Smooth muscle cell (in vitro differentiated cells): ENCODE measurements around the gene FBXW10. TPM values are rescaled to one million over a fixed set of nuclear protein-coding genes. Genes with fewer than 3 reads are reported as not detected.
"Not testable (repeated sequence)": the region's sequence is repeated elsewhere in the genome, so short reads cannot be mapped to it uniquely, and the experiment has no call there.

Source experiments
- DNase-seq: peaks from one replicate; lab custom pipeline; 2025; ENCODE audit not compliant: unreplicated experiment; lab: John Stamatoyannopoulos, UW
- H2AFZ ChIP-seq: fragments of 200-600 bp; sonication (generic); 2 replicates; pipeline ENCODE4 v1.6.0; 2016; ENCODE audit warnings: antibody characterized with exemption, low read depth, mild to moderate bottlenecking
- H3F3A ChIP-seq: fragments of 200-600 bp; sonication (generic); 2 replicates; pipeline ENCODE4 v1.6.0; 2017; ENCODE audit warnings: antibody characterized with exemption, low read depth
- H3K27ac ChIP-seq: fragments of 200-600 bp; sonication (generic); 2 replicates; pipeline ENCODE4 v1.5.1; 2016; ENCODE audit warnings: low read depth, mild to moderate bottlenecking
- H3K27me3 ChIP-seq: fragments of 200-600 bp; sonication (generic); 2 replicates; pipeline ENCODE4 v1.6.1; 2016; ENCODE audit warnings: low read depth, mild to moderate bottlenecking
- H3K36me3 ChIP-seq: fragments of 200-600 bp; sonication (generic); 2 replicates; pipeline ENCODE4 v1.5.1; 2016; ENCODE audit warnings: low read depth
- H3K4me1 ChIP-seq: fragments of 200-600 bp; sonication (generic); 2 replicates; pipeline ENCODE4 v1.5.1; 2016; ENCODE audit warnings: low read depth
- H3K4me2 ChIP-seq: fragments of 200-600 bp; sonication (generic); 2 replicates; pipeline ENCODE4 v1.6.0; 2016; ENCODE audit warnings: mild to moderate bottlenecking
- H3K4me3 ChIP-seq: fragments of 200-600 bp; sonication (generic); 2 replicates; pipeline ENCODE4 v1.5.1; 2016; ENCODE audit warnings: mild to moderate bottlenecking
- H3K79me2 ChIP-seq: fragments of 200-600 bp; sonication (generic); 2 replicates; pipeline ENCODE4 v1.6.0; 2016; ENCODE audit warnings: low read depth, mild to moderate bottlenecking
- H3K9ac ChIP-seq: fragments of 200-600 bp; sonication (generic); 2 replicates; pipeline ENCODE4 v1.6.0; 2016; ENCODE audit warnings: low read depth
- H3K9me3 ChIP-seq: fragments of 200-600 bp; sonication (generic); replicated peaks from 2 replicates; pipeline ENCODE4 v1.5.1; 2016; ENCODE audit warnings: low read depth
- H4K20me1 ChIP-seq: fragments of 200-600 bp; sonication (generic); 2 replicates; pipeline ENCODE4 v1.6.0; 2016; ENCODE audit warnings: low read depth
- WGBS: methylation state at CpG from one replicate; pipeline ENCODE4 v1.1.7; 2016; ENCODE audit warnings: low lambda C conversion rate; 5-methylcytosine and 5-hydroxymethylcytosine counted together
- polyA plus RNA-seq: library from polyadenylated mRNA; unstranded; fragments of >200 nt; fragmentation: Nextera tagmentation; extraction: Ambion mirVana; gene quantifications from 2 replicates; pipeline ENCODE4 v1.2.1, GENCODE V29; 2016
- total RNA-seq: library from RNA; depleted of rRNA; stranded (reverse); fragments of >200 nt; gene quantifications from 2 replicates; pipeline ENCODE4 v1.2.3, GENCODE V29; 2014
- TF ChIP-seq, protein P1 (sequence below): fragments of 200-600 bp; sonication (generic); IDR thresholded peaks from 2 replicates; pipeline ENCODE4 v1.5.1; 2017; ENCODE audit warnings: borderline replicate concordance, mild to moderate bottlenecking, antibody characterized with exemption; ENCODE audit not compliant: insufficient read depth, poor library complexity, severe bottlenecking

FBXW10 gene
- total and polyA plus RNA-seq, 2 experiments from 2014 or later, result 0.04 TPM; not detected in 1

DNA sequence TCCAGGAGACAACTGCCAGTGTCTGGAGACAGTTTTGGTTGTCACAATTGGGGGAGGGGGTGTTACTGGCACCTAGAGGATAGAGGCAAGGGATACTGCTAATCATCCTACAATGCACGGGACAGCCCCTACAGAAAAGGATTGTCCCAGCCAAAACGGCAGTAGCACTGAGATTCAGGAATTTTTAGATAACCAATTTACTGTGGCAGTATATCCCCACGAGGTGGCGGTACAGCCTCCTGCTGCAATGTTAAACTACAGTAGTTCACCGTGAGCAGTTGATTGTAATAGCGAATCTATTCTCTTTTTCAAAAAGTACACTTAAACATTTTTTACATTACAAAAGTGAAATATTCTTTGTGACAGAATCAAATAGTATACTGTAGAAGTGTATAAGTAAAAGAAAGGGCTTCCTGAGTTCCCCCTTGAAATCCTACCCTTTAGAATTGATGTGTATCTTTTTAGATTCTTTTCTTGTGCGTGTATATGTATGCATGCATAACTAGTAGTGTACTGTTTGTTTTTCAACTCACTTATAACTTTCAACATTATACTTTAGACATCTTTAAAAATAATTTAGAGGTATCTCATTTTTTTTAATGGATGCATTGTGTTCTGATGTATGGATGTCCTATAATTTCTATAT is 31.4 kb upstream of the FBXW10 start:
- H3K9me3 ChIP-seq, H3K27ac ChIP-seq, H3K4me3 ChIP-seq, H3K4me1 ChIP-seq, H3K79me2 ChIP-seq, H4K20me1 ChIP-seq, DNase-seq, H3K9ac ChIP-seq, H3K4me2 ChIP-seq, H3F3A ChIP-seq, H3K36me3 ChIP-seq, H3K27me3 ChIP-seq, H2AFZ ChIP-seq: not testable (repeated sequence)
- TF ChIP-seq, protein P1, sequence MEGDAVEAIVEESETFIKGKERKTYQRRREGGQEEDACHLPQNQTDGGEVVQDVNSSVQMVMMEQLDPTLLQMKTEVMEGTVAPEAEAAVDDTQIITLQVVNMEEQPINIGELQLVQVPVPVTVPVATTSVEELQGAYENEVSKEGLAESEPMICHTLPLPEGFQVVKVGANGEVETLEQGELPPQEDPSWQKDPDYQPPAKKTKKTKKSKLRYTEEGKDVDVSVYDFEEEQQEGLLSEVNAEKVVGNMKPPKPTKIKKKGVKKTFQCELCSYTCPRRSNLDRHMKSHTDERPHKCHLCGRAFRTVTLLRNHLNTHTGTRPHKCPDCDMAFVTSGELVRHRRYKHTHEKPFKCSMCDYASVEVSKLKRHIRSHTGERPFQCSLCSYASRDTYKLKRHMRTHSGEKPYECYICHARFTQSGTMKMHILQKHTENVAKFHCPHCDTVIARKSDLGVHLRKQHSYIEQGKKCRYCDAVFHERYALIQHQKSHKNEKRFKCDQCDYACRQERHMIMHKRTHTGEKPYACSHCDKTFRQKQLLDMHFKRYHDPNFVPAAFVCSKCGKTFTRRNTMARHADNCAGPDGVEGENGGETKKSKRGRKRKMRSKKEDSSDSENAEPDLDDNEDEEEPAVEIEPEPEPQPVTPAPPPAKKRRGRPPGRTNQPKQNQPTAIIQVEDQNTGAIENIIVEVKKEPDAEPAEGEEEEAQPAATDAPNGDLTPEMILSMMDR, result peak; percentile 47
- 24% methylated on average over 7 of the region's 7 CpGs for WGBS

DNA sequence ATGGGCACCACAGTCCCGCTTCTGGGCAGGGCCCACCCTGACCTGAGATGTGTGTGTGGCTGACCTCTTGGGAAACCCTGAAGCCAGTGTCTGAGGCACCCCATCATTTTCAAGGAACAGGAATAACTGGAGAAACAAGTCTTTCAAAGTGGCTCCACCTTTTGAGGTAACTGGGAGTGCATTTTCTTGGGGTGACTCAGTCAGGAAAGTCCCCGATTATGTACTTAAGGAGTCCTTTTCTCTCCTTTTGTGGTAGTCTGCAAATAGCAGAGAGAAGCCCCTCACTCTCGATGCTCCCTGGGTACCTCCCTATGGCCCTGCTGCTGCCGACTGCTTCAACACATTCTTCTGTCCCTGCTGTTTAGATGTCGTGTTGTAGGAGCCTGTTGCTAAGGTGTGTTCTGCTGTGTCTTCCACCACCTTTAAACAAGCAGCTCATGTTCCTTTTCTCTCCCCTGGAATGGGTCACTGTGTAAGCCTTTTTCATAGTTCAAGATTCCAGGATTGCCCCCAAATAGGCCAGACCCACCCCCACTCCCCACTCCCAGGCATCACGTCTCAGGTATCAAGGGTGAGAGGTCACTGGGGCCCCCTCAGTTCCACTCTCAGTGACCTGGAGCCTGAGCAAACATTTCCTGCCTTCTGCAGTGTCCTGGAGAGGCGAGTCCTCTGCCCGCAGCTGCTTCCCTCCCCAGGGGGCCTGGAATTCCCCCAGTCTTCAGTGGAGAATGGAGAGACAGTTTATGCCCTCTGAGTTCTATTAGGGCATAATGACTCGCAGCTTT is 25.0 kb upstream of the FBXW10 start:
- 36% methylated on average over 7 of the region's 9 CpGs for WGBS
- not testable (repeated sequence) for H3K4me1 ChIP-seq, H3K27me3 ChIP-seq, H3F3A ChIP-seq, H3K79me2 ChIP-seq, H3K9me3 ChIP-seq, H3K36me3 ChIP-seq, DNase-seq, H4K20me1 ChIP-seq, H3K4me3 ChIP-seq
- Histone ChIP-seq H3K27ac (peak overlapping the region; percentile 90), H3K4me2 (peak overlapping the region; percentile 18), H2AFZ (peak overlapping the region; percentile 18), H3K9ac (peak overlapping the region; percentile 51)

DNA sequence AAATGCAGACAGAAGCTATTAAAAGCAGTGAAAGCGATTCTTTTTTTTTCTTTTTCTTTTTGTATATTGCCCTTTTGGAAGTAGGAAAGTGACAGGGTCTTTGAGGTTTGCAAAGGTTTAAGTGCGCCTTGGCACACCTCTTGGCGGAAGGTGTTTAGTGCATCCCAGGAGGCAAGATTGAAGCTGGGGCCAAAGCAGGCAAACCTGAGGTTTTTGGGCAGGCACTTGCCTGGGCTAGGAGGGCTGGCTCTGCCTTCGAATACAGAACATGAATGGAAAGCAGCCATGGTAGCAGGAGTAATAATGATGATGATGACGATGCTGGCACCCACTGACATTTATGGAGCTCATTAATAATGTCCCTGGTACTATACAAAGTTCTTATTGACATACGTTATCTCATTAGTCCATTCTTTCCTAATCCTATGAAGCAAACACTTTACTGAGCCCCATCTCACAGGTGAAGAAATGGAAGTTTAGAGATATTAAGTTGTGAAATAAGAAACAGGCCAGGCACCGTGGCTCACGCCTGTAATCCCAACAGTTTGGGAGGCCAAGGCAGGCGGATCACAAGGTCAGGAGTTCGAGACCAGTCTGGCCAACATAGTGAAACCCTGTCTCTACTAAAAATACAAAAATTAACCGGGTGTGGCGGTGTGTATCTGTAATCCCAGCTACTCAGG is 24.3 kb upstream of the FBXW10 start:
- 83% methylated on average over 12 of the region's 12 CpGs for WGBS
- peak overlapping the region; percentile 90 for H3K27ac ChIP-seq
- not testable (repeated sequence) for H4K20me1 ChIP-seq

DNA sequence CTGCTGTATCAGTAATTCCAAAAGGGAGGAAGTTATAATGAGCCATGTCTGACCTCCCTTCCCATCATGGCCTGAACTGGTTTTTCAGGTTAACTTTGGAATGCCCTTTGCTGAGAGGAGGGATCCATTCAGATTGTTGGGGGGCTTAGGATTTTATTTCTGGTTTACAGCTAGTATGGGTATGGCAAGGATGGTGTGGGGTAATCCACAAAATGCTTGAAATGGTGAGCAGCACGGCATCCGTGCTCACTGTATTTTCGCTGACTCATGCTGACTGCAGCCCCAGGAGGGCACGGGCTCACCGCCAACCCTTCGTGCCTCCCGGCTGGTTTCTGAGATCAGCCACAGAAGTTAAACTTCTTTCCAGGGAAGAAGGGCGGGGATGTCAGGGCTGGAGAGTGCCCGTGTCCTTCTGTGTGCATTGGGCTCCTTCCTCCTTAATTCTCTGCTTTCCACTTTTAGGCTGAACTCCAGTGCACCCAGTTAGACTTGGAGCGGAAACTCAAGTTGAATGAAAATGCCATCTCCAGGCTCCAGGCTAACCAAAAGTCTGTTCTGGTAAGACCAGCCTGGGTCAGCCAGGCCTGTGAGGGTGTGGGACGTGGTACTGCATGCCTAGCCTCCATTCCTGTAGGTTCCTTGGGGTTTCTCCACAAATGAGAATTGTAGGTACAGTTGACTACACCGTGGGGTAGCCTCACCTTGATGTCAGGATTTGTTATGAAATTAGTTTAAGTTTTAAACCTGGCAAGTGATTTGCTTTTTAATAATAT is 21.9 kb upstream of the FBXW10 start:
- H3K79me2 ChIP-seq, H3K9ac ChIP-seq, H2AFZ ChIP-seq, H3K4me2 ChIP-seq, H3K4me3 ChIP-seq, DNase-seq, H3K9me3 ChIP-seq, H3K27me3 ChIP-seq, H3F3A ChIP-seq, H3K4me1 ChIP-seq, H3K36me3 ChIP-seq, H4K20me1 ChIP-seq: not testable (repeated sequence)
- H3K27ac ChIP-seq, result peak overlapping the region; percentile 52
- 89% methylated on average over 2 of the region's 12 CpGs for WGBS

More for the DNA sequence above, 24.3 kb upstream of the FBXW10 start:
- H3K36me3 ChIP-seq, H3K4me1 ChIP-seq, H3K79me2 ChIP-seq, H3K9me3 ChIP-seq, H3K4me3 ChIP-seq, H3F3A ChIP-seq, DNase-seq, H3K27me3 ChIP-seq: not testable (repeated sequence)
- H2AFZ ChIP-seq, result peak overlapping the region; percentile 18
- peak overlapping the region; percentile 18 for H3K4me2 ChIP-seq
- peak overlapping the region; percentile 51 for H3K9ac ChIP-seq

DNA sequence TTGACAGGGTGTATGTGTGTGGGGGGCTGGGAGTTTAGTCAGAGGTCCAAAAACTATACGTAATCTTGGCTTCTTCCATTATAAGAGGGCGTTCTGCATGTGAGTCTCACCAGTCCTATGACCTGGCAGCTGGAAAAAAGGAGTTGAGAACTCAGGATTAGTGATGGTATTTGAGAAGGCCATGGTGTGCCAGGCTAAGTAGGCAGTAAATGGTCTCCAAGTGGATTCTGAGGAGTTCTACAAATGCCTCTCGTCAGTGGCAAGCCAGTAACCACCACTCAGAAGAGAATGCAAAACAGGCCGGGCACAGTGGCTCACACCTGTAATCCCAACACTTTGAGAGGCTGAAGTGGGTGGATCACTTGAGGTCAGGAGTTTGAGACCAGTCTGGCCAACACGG is 21.2 kb upstream of the FBXW10 start:
- H3K4me2 ChIP-seq, H3K4me1 ChIP-seq, H3K4me3 ChIP-seq, H3K9ac ChIP-seq, H3K9me3 ChIP-seq, DNase-seq, H3K27me3 ChIP-seq, H3K27ac ChIP-seq, H3K36me3 ChIP-seq, H2AFZ ChIP-seq, H3F3A ChIP-seq, H3K79me2 ChIP-seq, H4K20me1 ChIP-seq: not testable (repeated sequence)
- 86% methylated on average over 5 of the region's 5 CpGs for whole genome bisulfite sequencing

DNA sequence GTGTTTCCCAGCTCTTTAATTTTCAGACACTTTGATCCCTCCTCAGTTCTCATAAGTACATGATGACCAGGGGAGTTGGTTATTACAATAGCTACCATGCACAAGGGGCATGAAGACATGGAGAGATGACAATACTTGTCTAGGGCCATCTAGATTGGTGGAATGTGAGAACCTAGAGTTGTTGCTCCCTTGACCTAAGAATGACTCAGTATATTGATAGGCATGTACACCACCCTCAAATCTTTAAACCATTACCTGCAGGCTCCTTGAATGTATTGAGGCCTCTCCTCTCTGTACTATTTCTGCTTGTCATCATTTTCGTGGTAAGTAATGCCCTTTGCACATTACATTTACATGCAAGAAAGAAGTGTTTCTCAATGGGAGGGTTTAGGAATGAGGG is 20.3 kb upstream of the FBXW10 start:
- not testable (repeated sequence) for H3K27ac ChIP-seq, H3K9ac ChIP-seq, DNase-seq, H3K79me2 ChIP-seq, H2AFZ ChIP-seq, H3K4me2 ChIP-seq, H3K36me3 ChIP-seq, H3K4me3 ChIP-seq, H4K20me1 ChIP-seq, H3F3A ChIP-seq, H3K9me3 ChIP-seq, H3K4me1 ChIP-seq, H3K27me3 ChIP-seq
- 78% methylated on average over 1 of the region's 1 CpG for WGBS

DNA sequence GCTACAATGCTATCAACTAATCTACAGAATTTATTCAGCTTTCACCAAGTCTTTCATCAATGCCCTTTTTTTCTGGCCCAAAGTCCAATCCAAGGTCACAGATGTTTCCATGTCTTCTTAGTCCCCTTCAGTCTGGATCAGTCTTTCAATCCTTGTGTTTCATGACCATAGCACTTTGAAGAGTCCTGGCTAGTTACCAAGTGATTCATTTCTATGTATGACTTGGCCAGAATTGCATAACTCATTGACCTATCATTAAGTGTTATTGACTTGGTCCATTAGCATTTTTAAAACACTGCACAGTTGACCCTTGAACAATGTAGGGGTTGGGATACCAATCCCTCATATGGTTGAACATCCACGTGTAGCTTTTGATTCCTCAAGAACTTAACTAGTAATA is 11.4 kb upstream of the FBXW10 start:
- H3F3A ChIP-seq, H2AFZ ChIP-seq, H3K27ac ChIP-seq, DNase-seq, H3K36me3 ChIP-seq, H3K4me1 ChIP-seq, H3K27me3 ChIP-seq, H4K20me1 ChIP-seq, H3K9me3 ChIP-seq, H3K4me2 ChIP-seq, H3K79me2 ChIP-seq, H3K4me3 ChIP-seq, H3K9ac ChIP-seq: not testable (repeated sequence)
- WGBS, result 100% methylated on average over 1 of the region's 1 CpG
